ENCODE results near the gene KIAA1614.

KIAA1614 gene

DNA sequence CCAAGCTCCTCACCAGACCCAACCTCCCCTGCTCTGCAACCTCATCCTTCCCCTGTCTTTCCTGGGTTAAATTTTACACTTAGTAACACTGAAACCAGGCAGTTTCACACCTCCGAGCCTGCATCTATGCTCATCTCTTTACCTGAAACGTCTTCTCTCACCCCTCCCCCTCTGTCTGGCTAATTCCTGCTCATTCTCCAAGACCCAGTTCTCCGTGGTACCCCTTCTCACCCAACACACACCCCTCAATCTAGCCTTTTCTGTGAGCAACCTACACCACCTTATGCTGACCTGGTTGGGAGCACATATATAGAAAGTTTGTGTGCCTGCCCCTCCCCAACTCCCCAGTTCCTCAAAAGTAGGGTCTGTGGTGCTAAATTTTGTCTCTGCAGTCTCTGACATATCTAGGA is 3.7 kb upstream of the KIAA1614 start:
- DNase-seq: no peak

DNA sequence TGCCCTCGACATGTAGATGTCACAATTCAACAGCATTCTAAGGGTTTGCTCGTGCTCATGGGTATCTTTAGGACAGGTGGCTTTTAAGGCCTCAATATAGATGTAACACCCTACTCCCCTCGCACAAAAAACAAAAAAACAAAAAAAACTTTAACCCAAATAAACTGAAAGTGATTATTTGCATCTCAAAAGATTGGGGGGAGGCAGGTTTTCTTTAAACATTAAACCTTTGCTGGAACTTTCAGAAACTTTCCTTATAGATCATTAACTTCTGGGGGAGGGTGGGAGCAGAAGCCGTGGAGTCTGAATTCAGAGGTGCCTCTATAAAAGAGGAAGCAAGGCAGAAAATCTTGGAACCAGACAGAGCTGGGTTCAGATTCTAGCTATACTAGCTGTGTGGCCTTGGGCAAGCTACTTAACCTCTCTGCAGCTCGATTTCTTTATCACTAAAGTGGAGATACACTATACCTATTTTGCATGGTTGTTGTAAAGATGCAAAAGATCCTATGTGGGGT is 3.2 kb upstream of the KIAA1614 start:
- DNase-seq: no peak

DNA sequence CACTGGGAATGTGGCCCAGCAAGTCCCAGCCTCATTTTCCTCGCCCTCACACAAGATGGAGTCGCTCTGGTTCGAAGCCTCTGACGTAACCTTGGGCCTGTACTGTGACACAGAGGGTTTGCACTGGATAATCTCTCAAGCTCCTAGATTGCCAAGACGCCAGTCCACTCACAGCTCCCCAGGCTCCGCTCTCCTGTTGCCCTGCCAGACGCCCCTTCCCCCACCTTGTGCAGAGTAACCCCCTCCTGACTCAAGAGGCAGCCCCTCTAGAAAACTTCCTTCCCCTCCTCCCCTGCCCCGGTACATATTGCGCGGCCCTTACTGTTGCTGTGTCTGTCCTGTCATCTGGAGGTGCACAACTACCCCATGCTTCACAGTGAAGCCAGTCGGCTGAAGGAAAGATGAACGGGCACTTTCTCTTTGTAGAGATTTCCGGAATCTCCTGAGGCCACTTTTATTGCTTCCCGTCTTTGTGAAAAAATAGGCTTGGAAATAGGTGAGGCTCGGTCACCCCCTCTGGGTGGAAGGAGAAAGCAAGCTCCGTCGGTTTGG is 981 bp upstream of the KIAA1614 start:
- peak; percentile 33 for DNase-seq

DNA sequence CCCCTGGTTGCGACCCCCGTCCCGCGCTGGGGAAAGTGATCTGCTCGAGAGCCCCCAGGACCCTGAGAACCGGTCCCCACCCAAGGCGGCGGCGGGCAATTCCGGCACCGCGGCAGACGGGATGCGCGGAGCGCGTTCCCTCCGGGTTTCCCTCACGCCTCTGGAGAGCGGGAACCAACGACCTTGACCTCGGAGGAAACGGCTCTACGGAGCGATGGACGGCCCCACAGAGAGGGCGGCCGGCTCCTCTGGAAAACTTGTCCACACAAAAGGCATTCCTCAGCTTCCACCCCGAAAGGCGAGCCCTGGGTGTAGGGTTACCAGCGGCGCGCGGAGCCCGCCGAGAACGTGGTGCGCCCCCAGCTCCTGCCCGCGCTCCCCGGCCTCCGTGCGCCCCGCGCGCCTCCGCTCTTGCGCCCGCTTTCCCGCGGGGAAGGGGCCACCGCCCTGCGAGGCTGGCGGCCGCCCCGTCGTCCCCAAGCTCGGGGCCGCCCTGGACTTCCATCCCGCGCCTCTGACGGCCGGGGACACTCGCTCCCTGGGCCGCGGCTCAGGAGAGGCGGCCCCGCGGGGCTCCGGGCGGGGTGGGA is 391 bp upstream of the KIAA1614 start:
- peak; percentile 44 for DNase-seq

DNA sequence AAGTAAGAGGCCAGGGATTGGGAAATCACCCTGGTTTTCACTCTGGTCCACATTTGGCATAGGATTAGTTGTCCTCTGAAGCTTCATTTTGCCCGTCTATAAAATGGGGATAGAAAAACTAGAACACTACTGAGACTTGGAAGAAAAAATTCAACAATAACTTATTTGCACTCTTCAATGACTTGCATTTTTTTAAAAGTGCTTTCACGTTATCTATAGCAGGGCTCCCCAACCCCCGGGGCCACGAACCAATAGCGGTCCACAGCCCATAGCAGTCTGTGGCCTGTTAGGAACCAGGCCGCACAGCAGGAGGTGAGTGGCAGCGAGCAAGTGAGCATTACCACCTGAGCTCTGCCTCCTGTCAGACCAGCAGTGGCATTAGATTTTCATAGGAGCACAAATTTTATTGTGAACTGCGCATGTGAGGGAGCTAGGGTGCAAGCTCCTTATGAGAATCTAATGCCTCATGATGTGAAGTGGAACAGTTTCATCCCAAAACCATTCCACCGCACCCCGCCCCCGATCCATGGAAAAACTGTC is 2.8 kb downstream of the KIAA1614 start:
- DNase-seq: no peak

DNA sequence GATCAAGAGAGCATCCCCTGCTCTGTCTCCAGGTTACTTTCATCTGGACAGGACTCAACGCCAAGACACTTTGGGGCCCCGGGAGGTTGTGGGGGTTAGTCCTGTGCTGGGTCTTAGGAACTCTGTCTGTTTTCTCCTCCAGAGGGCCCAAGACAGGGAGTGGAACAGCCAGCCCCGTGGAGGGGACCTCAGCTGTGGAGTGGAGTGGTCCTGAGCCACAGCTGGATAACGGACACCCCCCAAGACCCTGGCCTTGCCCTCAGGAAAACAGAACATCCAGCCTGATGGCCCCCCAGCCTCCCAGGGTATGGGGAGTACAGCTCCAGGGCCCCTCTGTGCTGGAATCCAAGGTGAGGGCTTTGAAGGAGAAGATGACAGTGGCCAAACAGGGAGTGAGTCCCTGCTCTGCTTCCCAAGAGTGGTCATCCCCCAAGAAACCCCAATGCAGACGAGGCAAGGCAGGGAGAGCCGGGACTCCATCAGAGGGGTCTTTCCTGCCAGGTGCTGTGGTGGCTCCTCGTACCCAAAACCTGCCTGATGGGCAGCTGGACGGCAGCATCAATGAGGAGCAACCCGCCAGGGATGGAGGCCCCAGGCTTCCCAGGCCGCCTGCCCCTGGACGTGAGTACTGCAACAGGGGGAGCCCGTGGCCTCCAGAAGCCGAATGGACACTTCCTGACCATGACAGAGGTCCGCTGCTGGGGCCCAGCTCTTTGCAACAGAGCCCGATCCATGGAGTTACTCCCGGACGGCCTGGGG is 3.5 kb downstream of the KIAA1614 start:
- DNase-seq: no peak

DNA sequence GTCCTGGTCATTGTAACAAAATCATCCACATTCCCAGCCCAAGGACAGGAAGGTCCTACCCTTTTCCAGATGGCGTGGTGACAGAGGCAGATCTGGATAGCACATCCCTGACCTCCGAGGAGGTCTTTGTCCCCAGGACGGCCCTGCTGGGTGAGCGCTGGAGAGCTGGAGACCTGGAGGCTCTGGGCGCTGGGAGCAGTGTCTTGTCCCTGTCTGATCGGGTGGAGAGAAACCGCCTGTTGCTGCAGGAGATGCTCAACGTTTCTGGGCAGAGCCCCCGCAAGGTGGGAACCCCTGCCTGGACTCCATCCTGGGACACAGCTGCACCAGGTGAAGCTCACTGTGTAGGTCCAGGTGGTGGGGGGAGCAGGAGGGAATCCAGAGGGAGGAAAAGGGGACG is 4.1 kb downstream of the KIAA1614 start:
- no peak for DNase-seq

DNA sequence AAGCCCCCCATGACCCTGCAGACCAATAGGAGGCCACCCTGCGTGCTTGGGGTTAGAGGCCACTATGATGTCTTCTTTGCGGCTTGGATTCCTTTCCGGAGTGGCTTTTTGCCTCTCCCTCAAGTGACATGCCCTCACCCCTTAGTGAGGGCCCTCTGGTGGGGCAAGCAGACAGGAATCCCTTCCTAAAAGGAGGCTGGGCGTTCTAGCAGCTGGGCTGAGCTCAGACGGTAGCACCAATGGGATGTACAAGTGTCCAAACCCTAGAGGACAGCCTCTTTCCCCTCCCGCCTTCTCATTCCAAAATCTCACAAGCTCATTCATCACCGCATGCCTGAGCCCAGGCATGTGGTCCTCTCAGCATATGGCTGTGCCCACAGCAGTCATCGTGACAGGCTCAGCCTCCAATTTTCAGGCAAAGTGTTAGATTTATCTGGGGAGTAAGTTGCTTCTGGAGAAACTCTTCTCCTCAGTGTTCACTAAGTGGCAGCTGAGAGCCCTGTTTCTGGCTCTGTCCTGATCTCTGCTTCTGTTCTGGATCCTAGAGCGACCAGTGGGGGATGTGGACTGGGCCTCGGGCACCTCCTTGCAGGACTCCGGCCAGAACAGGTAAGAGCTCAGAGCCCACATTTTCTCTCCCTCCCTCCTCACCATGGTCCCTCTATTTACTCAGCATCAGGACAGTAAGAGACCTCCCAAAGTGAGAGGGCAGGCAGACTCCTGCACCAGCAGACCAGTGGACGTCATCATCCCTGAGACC is 4.8 kb downstream of the KIAA1614 start:
- peak; percentile 34 for DNase-seq

DNA sequence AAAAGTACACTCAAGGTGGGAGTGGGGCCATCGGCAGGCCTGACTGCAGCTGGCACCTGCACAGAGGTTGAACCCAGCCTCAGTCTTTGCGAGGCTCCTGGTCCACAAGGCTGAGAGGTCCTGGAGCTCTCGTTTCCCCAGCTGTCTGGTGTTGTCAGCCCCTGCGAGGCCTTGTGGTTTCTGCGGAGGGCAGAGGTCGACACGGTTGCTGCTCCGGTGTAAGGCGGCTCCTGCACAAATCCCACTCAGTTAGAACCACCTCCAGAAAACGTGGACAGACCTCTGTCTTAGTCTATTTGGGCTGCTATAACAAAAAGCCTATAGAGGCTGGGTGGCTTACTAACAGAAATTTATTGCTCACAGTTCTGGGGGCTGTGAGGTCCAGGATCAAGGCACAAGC is 5.8 kb downstream of the KIAA1614 start:
- DNase-seq: no peak

DNA sequence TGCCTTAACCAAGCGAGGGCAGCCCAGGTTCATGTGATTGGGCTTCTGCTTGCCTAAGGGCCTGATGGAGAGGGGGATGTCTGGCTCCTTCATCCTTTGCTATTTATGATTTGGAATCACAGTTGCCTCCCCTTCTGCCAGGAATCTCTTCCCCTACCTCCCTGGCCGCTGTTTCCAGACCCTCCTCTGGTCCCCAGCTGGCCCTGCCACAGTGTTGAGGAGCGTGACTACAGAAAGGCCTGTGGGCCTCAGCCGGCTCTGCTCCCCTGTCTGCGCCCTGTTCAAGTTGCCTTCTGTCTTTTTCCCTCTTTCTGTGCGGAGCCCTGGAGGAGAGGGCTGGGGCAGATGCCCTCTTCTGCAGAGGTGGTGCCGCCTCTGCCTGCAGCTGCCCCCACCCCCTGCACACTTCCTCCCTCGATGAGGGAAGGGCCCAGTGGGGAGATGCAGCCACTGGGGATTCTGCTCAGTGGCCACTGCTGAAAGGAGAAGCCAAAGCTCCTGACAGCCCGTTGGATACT is 6.5 kb downstream of the KIAA1614 start:
- DNase-seq: no peak

DNA sequence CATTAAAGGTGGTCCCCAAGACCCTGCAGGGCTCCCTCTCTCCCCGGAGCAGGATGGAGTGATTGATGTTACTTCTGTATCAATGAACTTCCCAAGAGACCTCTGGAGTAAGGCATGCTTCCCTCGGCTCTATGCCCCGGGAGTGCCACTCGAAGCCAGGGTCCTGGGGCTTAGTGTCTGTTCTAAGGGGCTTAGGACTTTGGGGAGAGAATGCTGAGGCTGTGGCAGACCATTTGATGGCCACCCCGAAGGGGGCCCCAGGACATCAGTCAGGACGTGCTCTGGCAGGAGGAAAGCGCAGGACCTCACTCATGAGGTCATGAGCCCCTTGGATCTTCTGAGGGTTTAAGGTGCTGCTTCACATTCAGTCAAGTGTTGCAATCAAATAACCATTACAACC is 7.5 kb downstream of the KIAA1614 start:
- DNase-seq: no peak

DNA sequence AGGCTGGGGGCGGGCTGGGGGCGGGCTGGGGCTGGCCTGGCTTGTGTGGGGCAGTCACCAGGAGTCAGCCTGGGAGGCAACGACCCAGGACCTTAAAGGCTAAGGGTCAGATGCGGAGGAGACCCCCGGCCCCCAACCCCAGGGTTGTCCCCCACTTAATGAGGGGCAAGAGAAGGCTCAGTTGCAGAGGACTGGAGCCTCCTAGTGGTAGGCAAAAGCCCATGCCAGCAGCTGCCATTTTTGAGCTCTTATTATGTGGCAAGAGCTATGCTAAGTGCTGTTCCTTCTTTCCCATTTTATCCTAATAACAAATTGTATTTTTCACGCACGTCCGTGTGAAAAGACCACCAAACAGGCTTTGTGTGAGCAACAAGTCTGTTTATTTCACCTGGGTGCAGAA is 8.0 kb downstream of the KIAA1614 start:
- no peak for DNase-seq

DNA sequence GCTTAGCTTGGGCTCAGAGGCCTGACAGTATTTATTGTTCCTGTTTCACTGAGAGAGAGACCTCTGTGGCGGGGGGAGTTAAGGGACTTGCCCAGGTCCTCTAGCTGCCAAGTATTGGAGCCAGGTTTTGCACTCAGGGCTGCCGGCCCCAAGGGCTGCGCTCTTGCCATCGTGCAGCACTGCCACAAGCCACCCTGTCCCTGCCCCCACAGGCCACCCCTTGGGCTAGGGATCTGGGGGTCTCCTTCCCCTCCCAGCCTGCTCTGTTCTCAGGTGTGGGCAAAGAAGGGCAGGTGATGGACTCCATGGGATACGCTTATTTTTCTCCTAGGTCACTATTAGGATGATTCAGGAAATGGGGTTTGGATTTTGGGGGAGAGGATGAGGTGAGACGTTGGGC is 8.7 kb downstream of the KIAA1614 start:
- DNase-seq: no peak

DNA sequence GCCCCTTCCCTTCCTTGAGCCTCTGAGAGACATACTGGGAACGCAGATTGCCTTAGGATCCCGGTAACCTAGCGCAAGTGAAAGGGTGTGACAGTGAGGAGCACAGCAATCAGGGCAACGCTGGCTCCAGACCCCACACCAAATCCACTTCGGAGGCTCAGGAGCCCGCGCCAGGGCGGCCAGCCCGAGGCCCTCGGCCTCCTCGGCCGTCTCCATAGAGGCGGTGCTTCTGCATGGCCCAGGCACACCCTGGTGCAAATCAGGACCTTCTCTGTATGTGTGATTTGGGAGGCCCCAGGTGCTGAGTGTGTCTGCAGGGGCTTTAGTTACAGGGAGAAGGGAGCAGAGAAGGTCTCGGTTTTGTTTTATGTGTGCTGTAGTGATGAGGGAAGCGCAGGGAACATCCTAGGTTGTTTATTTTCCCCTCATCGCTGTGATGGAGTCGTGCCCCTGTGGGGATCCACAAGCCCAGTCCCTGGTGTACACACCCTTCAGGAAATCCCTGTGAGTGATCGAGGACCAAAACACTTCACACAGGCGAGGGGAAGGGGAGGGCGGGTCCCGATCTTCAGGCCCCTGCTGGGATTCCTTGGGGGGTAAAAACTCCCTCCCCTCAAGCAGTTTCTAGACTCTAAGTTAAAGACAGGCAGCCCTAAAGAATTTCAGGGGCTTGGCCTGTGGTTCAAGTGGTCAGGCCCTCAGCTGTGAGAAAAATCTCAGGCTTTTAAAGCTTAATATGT is 9.4 kb downstream of the KIAA1614 start:
- peak; percentile 28 for DNase-seq

DNA sequence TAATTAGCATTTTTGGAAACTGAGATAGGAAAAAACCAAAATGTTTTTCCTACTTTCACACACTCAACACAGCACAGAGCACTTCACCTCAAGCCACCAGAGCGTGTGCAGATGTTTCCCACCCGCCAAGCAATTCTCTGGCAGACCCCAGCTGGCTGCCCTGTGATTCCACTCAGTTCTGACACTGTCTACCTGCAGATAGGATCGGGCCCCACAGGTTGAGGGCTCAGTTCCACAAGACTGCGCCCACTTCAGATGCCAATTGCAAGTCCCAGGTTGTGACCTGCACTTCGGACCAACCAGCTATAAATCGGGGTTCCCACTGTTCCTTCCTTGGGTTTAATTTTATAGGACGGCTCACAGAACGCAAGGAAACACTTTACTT is 9.9 kb downstream of the KIAA1614 start:
- DNase-seq: no peak

DNA sequence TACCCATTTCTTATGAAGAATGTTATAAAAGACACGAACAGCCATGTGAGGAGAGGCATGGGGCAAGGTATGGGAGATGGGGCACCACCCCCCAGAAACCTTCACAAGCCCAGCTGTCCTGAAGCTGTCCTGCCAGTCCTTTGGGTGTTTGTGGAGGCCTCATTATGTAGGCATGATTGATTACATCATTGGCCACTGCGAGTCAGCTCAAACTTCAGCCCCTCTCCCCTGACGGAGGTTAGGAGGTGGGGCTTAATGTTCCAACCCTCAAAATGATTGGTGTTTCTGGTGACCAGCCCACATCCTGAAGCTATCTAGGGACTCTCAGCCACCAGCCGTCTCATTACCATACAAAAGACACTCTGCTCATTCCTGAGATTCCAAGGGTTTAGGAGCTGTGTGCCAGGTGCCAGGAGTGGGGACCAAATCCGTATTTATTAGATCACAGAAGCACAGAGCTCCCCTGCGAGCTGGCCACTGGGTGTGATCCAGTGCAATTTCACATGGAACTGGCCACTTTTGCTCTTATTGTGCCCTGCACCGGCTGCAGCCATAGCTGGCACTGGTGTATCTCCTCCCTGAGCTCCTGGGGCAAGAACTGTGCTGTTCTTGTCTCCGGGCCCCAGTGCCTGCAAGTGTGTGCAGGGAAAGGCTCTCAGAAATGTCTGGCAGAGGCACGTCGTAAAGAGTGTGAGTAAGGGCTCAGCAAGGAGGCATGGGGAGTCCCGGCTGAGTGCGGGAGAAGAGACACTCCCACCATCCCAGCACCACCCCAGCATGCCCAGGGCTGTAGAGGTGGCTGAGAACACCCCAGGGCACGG is 10.5 kb downstream of the KIAA1614 start:
- DNase-seq: peak; percentile 43

DNA sequence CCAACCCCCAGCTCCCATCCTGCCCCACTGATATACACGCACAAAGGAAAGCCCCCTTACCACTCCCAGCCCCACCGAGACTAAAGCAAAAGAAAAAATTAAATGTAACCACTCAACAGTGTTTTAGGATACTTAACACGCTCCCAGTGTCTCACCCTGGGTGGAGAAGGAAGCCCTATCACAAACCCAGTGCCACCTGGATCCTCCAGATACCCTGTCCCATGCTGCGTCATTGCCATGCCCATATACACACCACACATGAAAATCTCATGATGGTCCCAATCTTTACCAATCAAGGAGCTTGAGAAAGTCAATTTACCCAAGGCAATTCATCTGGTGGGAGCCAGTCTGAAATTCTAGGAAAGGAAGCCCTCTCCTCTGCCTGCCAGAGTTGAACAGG is 11.2 kb downstream of the KIAA1614 start:
- DNase-seq: no peak

DNA sequence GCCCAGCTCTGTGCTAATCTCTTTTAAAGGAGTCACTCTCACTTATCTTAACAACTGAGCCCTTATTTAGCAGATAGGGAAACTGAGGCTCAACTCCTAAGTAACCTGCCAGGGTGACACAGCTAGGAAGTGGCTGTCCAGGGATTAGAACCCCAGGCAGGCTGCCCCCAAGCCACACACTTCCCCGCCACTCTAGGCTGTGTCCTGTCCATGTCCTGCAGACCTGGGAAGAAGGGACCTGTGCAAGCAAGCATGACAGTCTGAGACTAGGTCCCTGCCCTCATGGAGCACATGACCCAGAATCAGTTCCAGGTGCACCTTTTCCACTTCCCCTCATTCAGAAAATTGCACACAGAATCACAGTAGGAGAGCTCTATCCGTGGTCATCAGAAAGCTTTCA is 12.2 kb downstream of the KIAA1614 start:
- DNase-seq: no peak

DNA sequence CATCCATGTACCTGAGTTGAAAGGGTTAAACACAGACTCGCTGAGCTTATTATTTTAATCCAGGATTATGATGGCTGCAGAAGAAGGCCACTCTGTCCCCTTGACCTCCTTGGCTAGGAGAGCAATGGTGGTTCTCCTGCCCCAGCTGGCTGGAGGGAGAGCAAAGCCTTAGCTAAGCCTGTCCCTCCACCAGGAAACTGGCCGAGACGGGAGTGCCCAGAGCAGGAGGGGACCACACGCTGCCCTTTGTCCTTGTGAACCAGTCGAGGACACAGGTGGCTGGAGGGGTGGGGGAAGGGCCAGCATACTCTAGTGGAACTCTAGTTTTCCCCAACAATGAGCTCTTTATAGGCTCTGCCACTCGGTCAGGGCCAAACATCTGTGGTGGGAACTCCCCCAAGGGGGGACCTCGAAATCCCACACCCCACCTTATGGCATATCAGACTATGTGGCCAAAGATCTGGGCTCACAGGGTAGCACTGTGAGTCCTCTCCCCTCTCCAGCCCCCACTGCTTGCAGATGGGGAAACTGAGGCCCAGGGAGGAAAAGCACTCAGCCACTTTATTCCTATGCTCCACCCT is 12.9 kb downstream of the KIAA1614 start:
- no peak for DNase-seq

DNA sequence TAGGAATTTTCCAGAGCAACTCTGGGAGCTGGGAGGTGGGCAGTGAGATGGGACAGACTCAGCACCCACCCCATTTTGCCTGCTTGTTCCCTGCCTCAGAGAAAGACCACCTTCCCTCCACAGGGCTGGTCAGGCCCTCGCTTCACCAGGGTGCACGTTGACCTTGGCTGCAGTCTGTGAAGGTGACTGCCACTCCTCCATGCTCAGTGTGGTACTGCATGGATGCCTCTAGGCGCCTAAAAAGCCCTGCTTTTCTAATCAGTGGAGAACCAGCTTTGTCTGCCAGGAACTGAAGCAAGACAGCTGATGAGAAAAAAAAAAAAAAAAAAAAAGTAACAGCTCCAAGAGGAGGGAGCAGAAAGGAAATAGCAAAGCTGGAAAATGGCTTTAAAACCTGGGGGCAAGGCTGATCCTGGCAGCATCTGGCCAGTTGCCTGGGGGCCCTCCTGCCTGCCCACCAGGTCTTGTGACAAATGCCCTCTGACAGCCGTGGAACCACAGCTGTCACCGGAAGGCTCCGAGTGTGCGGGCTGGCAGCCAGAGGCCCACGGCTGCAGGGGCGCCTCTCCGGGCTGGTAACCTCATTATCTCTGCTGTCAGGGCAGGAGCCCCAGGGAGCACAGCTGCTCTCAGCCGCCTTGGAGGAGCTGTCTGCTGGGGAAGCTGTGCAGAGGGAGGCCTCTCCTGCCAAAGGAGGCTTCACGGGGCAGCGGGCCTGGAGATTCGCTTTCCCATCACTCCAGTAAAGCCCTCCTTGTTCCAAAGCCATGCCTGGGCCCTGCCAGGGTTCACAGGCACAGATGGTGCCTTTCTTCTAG is 13.7 kb downstream of the KIAA1614 start:
- peak; percentile 34 for DNase-seq
